ENCODE data around the gene UFL1. TPM values are rescaled to one million over a fixed set of nuclear protein-coding genes. Genes with fewer than 3 reads are reported as not detected.
"Not testable (repeated sequence)": the region's sequence is repeated elsewhere in the genome, so short reads cannot be mapped to it uniquely, and the experiment has no call there.

The UFL1 gene
- total and polyA plus RNA-seq, 4 donors: 13.1 to 25.9 (median 17.8) TPM

DNA sequence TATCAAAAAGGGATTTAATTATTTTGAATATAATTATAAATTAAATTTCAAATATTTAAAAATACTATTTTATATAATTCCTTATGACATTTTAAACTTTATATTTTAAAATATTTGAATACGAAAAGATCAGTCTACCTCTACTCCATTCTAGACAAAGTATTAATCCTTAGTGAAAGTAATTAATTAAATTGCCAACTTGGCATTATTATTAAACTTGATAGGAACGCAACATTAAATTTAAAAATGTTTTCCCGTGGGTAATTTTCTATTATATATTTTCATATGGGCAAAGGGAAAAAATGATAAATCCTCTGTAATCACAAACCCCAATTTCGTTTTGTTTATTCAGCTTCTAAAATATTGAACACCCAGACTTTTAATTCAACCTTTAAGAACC lies 33.0 kb downstream of the UFL1 start:
- no peak overlapping the region for H3K9ac ChIP-seq (ENCODE audit: low read depth in 1 of 2, low read length in 2 of 2)
- 95% methylated on average over 4 of the region's 4 CpGs for WGBS
- no peak for DNase-seq (ENCODE audit: low spot score)
- TF ChIP-seq RXRA (IDR thresholded peaks at IDR 0.05) (no peak), TAF1 (conservative IDR thresholded peaks at IDR 0.05) (no peak), NR2F2 (IDR thresholded peaks at IDR 0.05) (no peak), FOXA1 (IDR thresholded peaks at IDR 0.05) (no peak), ATF3 (IDR thresholded peaks at IDR 0.05) (no peak), JUND (IDR thresholded peaks at IDR 0.05) (no peak), YY1 (IDR thresholded peaks at IDR 0.05) (no peak), FOXA2 (IDR thresholded peaks at IDR 0.05) (no peak), CTCF (IDR thresholded peaks at IDR 0.05; ENCODE audit: low read depth, low read length, missing input control) (no peak), HNF4A (conservative IDR thresholded peaks at IDR 0.05) (no peak), SP1 (IDR thresholded peaks at IDR 0.05) (no peak), RAD21 (IDR thresholded peaks at IDR 0.05) (no peak), HNF4G (IDR thresholded peaks at IDR 0.05) (no peak), GABPA (IDR thresholded peaks at IDR 0.05 in 1 of 2, conservative IDR thresholded peaks at IDR 0.05 in 1 of 2) (no peak)
- TF ChIP-seq, protein P1, sequence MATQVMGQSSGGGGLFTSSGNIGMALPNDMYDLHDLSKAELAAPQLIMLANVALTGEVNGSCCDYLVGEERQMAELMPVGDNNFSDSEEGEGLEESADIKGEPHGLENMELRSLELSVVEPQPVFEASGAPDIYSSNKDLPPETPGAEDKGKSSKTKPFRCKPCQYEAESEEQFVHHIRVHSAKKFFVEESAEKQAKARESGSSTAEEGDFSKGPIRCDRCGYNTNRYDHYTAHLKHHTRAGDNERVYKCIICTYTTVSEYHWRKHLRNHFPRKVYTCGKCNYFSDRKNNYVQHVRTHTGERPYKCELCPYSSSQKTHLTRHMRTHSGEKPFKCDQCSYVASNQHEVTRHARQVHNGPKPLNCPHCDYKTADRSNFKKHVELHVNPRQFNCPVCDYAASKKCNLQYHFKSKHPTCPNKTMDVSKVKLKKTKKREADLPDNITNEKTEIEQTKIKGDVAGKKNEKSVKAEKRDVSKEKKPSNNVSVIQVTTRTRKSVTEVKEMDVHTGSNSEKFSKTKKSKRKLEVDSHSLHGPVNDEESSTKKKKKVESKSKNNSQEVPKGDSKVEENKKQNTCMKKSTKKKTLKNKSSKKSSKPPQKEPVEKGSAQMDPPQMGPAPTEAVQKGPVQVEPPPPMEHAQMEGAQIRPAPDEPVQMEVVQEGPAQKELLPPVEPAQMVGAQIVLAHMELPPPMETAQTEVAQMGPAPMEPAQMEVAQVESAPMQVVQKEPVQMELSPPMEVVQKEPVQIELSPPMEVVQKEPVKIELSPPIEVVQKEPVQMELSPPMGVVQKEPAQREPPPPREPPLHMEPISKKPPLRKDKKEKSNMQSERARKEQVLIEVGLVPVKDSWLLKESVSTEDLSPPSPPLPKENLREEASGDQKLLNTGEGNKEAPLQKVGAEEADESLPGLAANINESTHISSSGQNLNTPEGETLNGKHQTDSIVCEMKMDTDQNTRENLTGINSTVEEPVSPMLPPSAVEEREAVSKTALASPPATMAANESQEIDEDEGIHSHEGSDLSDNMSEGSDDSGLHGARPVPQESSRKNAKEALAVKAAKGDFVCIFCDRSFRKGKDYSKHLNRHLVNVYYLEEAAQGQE (IDR thresholded peaks at IDR 0.05): no peak
- TF ChIP-seq, protein P2, sequence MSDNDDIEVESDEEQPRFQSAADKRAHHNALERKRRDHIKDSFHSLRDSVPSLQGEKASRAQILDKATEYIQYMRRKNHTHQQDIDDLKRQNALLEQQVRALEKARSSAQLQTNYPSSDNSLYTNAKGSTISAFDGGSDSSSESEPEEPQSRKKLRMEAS (IDR thresholded peaks at IDR 0.05): no peak
- TF ChIP-seq, protein P3, sequence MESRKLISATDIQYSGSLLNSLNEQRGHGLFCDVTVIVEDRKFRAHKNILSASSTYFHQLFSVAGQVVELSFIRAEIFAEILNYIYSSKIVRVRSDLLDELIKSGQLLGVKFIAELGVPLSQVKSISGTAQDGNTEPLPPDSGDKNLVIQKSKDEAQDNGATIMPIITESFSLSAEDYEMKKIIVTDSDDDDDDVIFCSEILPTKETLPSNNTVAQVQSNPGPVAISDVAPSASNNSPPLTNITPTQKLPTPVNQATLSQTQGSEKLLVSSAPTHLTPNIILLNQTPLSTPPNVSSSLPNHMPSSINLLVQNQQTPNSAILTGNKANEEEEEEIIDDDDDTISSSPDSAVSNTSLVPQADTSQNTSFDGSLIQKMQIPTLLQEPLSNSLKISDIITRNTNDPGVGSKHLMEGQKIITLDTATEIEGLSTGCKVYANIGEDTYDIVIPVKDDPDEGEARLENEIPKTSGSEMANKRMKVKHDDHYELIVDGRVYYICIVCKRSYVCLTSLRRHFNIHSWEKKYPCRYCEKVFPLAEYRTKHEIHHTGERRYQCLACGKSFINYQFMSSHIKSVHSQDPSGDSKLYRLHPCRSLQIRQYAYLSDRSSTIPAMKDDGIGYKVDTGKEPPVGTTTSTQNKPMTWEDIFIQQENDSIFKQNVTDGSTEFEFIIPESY (IDR thresholded peaks at IDR 0.05): no peak
- no peaks in the 10 kb centered on the region for H3K27me3 ChIP-seq (ENCODE audit: control insufficient read depth in 4 of 4, insufficient read depth in 4 of 4, low read length in 3 of 4)
- no peaks in the 10 kb centered on the region for H3K4me1 ChIP-seq (ENCODE audit: control insufficient read depth in 4 of 4, insufficient read depth in 4 of 4, low read length in 3 of 4)
- no peak overlapping the region for H3K27ac ChIP-seq (ENCODE audit: low read depth in 1 of 2, low read length in 2 of 2)
- H3K36me3 ChIP-seq (ENCODE audit: control insufficient read depth in 4 of 4, insufficient read depth in 3 of 4, low read depth in 1 of 4, low read length in 3 of 4): peaks cover 2 to 54% (median 53%) of the 10 kb centered on the region in 4 donors
- no peak overlapping the region for H3K4me3 ChIP-seq (ENCODE audit: low read depth in 1 of 3, low read length in 3 of 3)
- no peaks in the 10 kb centered on the region for H3K9me3 ChIP-seq (ENCODE audit: control insufficient read depth in 4 of 4, low read length in 3 of 4)

- peaks cover 2 to 12% (median 9%) of the 10 kb centered on the region in 4 donors for H3K36me3 ChIP-seq (ENCODE audit: control insufficient read depth in 4 of 4, insufficient read depth in 3 of 4, low read depth in 1 of 4, low read length in 3 of 4)
- not testable (repeated sequence) for H3K9me3 ChIP-seq (ENCODE audit: control insufficient read depth in 4 of 4, low read length in 3 of 4); H3K9ac ChIP-seq (ENCODE audit: low read depth in 1 of 2, low read length in 2 of 2); H3K27me3 ChIP-seq (ENCODE audit: control insufficient read depth in 4 of 4, insufficient read depth in 4 of 4, low read length in 3 of 4); DNase-seq (ENCODE audit: low spot score); H3K4me1 ChIP-seq (ENCODE audit: control insufficient read depth in 4 of 4, insufficient read depth in 4 of 4, low read length in 3 of 4); H3K27ac ChIP-seq (ENCODE audit: low read depth in 1 of 2, low read length in 2 of 2); H3K4me3 ChIP-seq (ENCODE audit: low read depth in 1 of 3, low read length in 3 of 3)
- 96% methylated on average over 2 of the region's 2 CpGs for WGBS
Measured at GRCh38 chr6:96559740-96560139, 38.1 kb downstream of the UFL1 start.

Measured in liver (tissue), 9 donors.